Hepatocyte (in vitro differentiated cells): ENCODE results near the gene SMARCA5.

Experiments
- CTCF ChIP-seq: fragments of 200-600 bp; sonication (generic); IDR thresholded peaks from 2 replicates; pipeline ENCODE4 v1.5.1; 2016; ENCODE audit warnings: antibody characterized with exemption, mild to moderate bottlenecking; ENCODE audit not compliant: poor library complexity
- EZH2 ChIP-seq: fragments of 200-600 bp; sonication (generic); IDR thresholded peaks from 2 replicates; pipeline ENCODE4 v1.6.1; 2016; ENCODE audit warnings: antibody characterized with exemption, mild to moderate bottlenecking, borderline replicate concordance
- EZH2phosphoT487 ChIP-seq: fragments of 200-600 bp; sonication (generic); IDR thresholded peaks from one replicate; pipeline ENCODE4 v1.6.1; 2018; ENCODE audit warnings: antibody characterized with exemption, mild to moderate bottlenecking, low read depth, moderate library complexity; ENCODE audit not compliant: unreplicated experiment, severe bottlenecking

GRCh38 chr4:143549928-143550327 is 36.4 kb downstream of the SMARCA5 start:
- TF ChIP-seq CTCF = no peak
- TF ChIP-seq EZH2phosphoT487 = no peak
- no peak for TF ChIP-seq EZH2
